ENCODE measurements around the gene EZH1. TPM values are rescaled to one million over a fixed set of nuclear protein-coding genes. Genes with fewer than 3 reads are reported as not detected.

The EZH1 gene
- total RNA-seq, 1 experiment from 2014 or later: 16.9 TPM

- Histone ChIP-seq H3K9me3 (no peaks in the 10 kb centered on the region), H3K4me3 (ENCODE audit: low read depth, low read length) (no peak overlapping the region), H3K36me3 (ENCODE audit: control insufficient read depth, insufficient read depth, low read length) (no peaks in the 10 kb centered on the region), H3K4me1 (peaks cover 13% of the 10 kb centered on the region), H3K27me3 (replicated peaks; ENCODE audit: control insufficient read depth, insufficient read depth, low read length) (no peaks in the 10 kb centered on the region)
- no peak for TF ChIP-seq CTCF (IDR thresholded peaks at IDR 0.05; ENCODE audit: insufficient read depth in 1 of 2, low read depth in 1 of 2, low read length in 1 of 2, severe bottlenecking in 1 of 2, unreplicated experiment in 1 of 2)
- H3K36me3 Mint-ChIP-seq (ENCODE audit: insufficient read depth, unreplicated experiment): peaks cover 34% of the 10 kb centered on the region
- H3K4me1 Mint-ChIP-seq (ENCODE audit: low read depth, unreplicated experiment): peaks cover 10% of the 10 kb centered on the region
- intact Hi-C loops (cut with micrococcal nuclease; ENCODE audit: unreplicated experiment): no loop called here
- H3K4me3 Mint-ChIP-seq (ENCODE audit: unreplicated experiment): no peak overlapping the region
- no peaks in the 10 kb centered on the region for H3K27me3 Mint-ChIP-seq (ENCODE audit: insufficient read depth, unreplicated experiment)
- DNase-seq: no peak
- POLR2A ChIA-PET: no interaction called here
- H3K9me3 Mint-ChIP-seq (ENCODE audit: unreplicated experiment): no peaks in the 10 kb centered on the region
- CTCF ChIA-PET: no interaction called here
- no TSS peak for BruUV-seq (replicated peaks)
- H3K27ac Mint-ChIP-seq (ENCODE audit: unreplicated experiment): no peak overlapping the region
Measured at GRCh38 chr17:42775534-42776098, 30.8 kb upstream of the EZH1 start.

GRCh38 chr17:42774066-42774745, 29.4 kb upstream of the EZH1 start:
- no peak for DNase-seq
- CTCF ChIA-PET: interaction anchor here (1.1 to 2.1 kb wide), 5 partner anchors 11 to 197 kb away, joined by 4 to 18 read pairs (median 6); partner anchors contain the start of genes BECN1 and PSMC3IP

More at GRCh38 chr17:42774066-42774745, 29.4 kb upstream of the EZH1 start:
- Histone ChIP-seq H3K27me3 (replicated peaks; ENCODE audit: control insufficient read depth, insufficient read depth, low read length) (no peaks in the 10 kb centered on the region), H3K4me1 (peaks cover 3% of the 10 kb centered on the region; the same call in 1 of the 2 replicates), H3K36me3 (ENCODE audit: control insufficient read depth, insufficient read depth, low read length) (no peaks in the 10 kb centered on the region), H3K4me3 (ENCODE audit: low read depth, low read length) (peak overlapping the region; percentile 77), H3K9me3 (no peaks in the 10 kb centered on the region)
- Mint-ChIP-seq H3K4me3 (ENCODE audit: unreplicated experiment) (peak overlapping the region; percentile 96), H3K36me3 (ENCODE audit: insufficient read depth, unreplicated experiment) (peaks cover 24% of the 10 kb centered on the region), H3K4me1 (ENCODE audit: low read depth, unreplicated experiment) (peaks cover under 1% of the 10 kb centered on the region), H3K9me3 (ENCODE audit: unreplicated experiment) (no peaks in the 10 kb centered on the region), H3K27ac (ENCODE audit: unreplicated experiment) (peak overlapping the region; percentile 93), H3K27me3 (ENCODE audit: insufficient read depth, unreplicated experiment) (no peaks in the 10 kb centered on the region)
- POLR2A ChIA-PET: interaction anchor here (0.7 to 2.0 kb wide), 6 partner anchors 14 to 224 kb away, joined by 5 to 19 read pairs (median 8); partner anchors contain the start of genes BECN1, CNTD1, COA3 and RAMP2
- intact Hi-C loops (cut with micrococcal nuclease; ENCODE audit: unreplicated experiment): no loop called here
- BruUV-seq (replicated peaks): no TSS peak
- no peak for TF ChIP-seq CTCF (IDR thresholded peaks at IDR 0.05; ENCODE audit: insufficient read depth in 1 of 2, low read depth in 1 of 2, low read length in 1 of 2, severe bottlenecking in 1 of 2, unreplicated experiment in 1 of 2)
